HepG2 (cell line): Measurements from ENCODE around the gene CCDC88C.

Experiments
- ERF ChIP-seq: IDR thresholded peaks from 2 replicates; pipeline ENCODE4 v1.6.1; 2018; ENCODE audit warnings: missing biosample characterization, missing genetic modification reagents
- ZBTB8A ChIP-seq: sonication (generic); formaldehyde crosslinking; IDR thresholded peaks from 2 replicates; pipeline ENCODE4 v1.4.0; 2020; ENCODE audit warnings: mild to moderate bottlenecking, low read depth, missing genetic modification reagents, borderline replicate concordance
- TF ChIP-seq, protein P1 (sequence below): sonication (generic); formaldehyde crosslinking; IDR thresholded peaks from 2 replicates; pipeline ENCODE4 v1.5.1; 2020; ENCODE audit warnings: mild to moderate bottlenecking, missing genetic modification reagents, moderate library complexity
- TF ChIP-seq, protein P2 (sequence below), 2 experiments: sonication (generic) in 1 of 2; formaldehyde crosslinking in 1 of 2; IDR thresholded peaks; 2 replicates each; pipeline versions ENCODE4 v1.5.1 to v1.6.1; 2011 to 2020; ENCODE audit warnings: borderline replicate concordance in 1 of 2, low read depth in 1 of 2, low read length in 1 of 2, mild to moderate bottlenecking in 1 of 2, missing genetic modification reagents in 1 of 2, moderate library complexity in 1 of 2
- TF ChIP-seq, protein P3 (sequence below): sonication (generic); formaldehyde crosslinking; conservative IDR thresholded peaks from 2 replicates; pipeline ENCODE4 v1.4.0; 2020; ENCODE audit warnings: missing genetic modification reagents
- TF ChIP-seq, protein P4 (sequence below): sonication (generic); formaldehyde crosslinking; IDR thresholded peaks from 2 replicates; pipeline ENCODE4 v1.5.0; 2020; ENCODE audit warnings: mild to moderate bottlenecking, missing genetic modification reagents, moderate library complexity
- TF ChIP-seq, protein P5 (sequence below): sonication (generic); formaldehyde crosslinking; IDR thresholded peaks from 2 replicates; pipeline ENCODE4 v1.5.0; 2020; ENCODE audit warnings: missing genetic modification reagents

DNA sequence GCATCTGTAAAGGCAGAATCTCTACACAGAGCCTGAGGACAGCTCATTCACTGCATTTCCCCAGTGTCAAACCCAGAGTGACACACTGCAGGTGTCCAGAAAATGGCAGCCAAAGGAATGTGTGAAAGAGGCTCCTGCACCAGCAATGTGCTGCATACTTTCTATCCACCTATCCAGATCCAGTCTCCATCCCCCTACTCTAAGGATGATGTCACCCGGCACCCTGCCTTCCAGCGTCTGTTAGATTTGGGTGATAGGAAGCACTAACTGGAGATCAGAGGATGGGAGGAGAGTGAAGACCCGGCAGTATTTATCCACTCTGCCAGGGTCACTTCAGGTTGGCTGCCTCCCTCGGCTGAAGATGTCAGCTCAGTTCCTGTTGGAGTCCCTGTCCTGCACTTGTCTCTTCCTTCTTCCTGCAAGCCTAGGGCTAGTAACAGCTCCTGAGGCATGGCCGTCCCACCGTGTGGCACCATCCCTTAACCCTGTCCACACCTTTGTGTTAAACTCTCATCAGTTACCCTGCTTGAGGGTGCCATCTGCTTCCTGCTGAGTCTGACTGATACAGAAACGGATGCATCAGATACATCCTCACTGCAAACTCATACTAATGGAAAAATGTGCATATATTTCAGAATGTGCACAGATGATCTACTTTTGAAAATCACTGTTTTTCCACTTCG, 160.2 kb downstream of the CCDC88C start:
- TF ChIP-seq, protein P1, sequence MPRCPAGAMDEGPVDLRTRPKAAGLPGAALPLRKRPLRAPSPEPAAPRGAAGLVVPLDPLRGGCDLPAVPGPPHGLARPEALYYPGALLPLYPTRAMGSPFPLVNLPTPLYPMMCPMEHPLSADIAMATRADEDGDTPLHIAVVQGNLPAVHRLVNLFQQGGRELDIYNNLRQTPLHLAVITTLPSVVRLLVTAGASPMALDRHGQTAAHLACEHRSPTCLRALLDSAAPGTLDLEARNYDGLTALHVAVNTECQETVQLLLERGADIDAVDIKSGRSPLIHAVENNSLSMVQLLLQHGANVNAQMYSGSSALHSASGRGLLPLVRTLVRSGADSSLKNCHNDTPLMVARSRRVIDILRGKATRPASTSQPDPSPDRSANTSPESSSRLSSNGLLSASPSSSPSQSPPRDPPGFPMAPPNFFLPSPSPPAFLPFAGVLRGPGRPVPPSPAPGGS (CRISPR knock-in tag) = no peak
- TF ChIP-seq, protein P2, sequence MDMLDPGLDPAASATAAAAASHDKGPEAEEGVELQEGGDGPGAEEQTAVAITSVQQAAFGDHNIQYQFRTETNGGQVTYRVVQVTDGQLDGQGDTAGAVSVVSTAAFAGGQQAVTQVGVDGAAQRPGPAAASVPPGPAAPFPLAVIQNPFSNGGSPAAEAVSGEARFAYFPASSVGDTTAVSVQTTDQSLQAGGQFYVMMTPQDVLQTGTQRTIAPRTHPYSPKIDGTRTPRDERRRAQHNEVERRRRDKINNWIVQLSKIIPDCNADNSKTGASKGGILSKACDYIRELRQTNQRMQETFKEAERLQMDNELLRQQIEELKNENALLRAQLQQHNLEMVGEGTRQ (IDR thresholded peaks at IDR 0.05; ENCODE audit: low read depth, low read length) = no peak
- TF ChIP-seq, protein P2 (CRISPR knock-in tag; IDR thresholded peaks at IDR 0.05; ENCODE audit: borderline replicate concordance) = no peak
- TF ChIP-seq, protein P3, sequence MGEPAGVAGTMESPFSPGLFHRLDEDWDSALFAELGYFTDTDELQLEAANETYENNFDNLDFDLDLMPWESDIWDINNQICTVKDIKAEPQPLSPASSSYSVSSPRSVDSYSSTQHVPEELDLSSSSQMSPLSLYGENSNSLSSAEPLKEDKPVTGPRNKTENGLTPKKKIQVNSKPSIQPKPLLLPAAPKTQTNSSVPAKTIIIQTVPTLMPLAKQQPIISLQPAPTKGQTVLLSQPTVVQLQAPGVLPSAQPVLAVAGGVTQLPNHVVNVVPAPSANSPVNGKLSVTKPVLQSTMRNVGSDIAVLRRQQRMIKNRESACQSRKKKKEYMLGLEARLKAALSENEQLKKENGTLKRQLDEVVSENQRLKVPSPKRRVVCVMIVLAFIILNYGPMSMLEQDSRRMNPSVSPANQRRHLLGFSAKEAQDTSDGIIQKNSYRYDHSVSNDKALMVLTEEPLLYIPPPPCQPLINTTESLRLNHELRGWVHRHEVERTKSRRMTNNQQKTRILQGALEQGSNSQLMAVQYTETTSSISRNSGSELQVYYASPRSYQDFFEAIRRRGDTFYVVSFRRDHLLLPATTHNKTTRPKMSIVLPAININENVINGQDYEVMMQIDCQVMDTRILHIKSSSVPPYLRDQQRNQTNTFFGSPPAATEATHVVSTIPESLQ (CRISPR knock-in tag) = no peak
- TF ChIP-seq, protein P4, sequence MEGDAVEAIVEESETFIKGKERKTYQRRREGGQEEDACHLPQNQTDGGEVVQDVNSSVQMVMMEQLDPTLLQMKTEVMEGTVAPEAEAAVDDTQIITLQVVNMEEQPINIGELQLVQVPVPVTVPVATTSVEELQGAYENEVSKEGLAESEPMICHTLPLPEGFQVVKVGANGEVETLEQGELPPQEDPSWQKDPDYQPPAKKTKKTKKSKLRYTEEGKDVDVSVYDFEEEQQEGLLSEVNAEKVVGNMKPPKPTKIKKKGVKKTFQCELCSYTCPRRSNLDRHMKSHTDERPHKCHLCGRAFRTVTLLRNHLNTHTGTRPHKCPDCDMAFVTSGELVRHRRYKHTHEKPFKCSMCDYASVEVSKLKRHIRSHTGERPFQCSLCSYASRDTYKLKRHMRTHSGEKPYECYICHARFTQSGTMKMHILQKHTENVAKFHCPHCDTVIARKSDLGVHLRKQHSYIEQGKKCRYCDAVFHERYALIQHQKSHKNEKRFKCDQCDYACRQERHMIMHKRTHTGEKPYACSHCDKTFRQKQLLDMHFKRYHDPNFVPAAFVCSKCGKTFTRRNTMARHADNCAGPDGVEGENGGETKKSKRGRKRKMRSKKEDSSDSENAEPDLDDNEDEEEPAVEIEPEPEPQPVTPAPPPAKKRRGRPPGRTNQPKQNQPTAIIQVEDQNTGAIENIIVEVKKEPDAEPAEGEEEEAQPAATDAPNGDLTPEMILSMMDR (CRISPR knock-in tag) = no peak
- TF ChIP-seq ZBTB8A (CRISPR knock-in tag) = no peak
- TF ChIP-seq, protein P5, sequence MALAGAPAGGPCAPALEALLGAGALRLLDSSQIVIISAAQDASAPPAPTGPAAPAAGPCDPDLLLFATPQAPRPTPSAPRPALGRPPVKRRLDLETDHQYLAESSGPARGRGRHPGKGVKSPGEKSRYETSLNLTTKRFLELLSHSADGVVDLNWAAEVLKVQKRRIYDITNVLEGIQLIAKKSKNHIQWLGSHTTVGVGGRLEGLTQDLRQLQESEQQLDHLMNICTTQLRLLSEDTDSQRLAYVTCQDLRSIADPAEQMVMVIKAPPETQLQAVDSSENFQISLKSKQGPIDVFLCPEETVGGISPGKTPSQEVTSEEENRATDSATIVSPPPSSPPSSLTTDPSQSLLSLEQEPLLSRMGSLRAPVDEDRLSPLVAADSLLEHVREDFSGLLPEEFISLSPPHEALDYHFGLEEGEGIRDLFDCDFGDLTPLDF = no peak
- no peak for TF ChIP-seq ERF
